Nephron (organoid): ENCODE measurements around the gene SPDYA.
"Not testable (repeated sequence)": the region's sequence is repeated elsewhere in the genome, so short reads cannot be mapped to it uniquely, and the experiment has no call there.

Experiments
- H3K27ac Mint-ChIP-seq, 3 experiments: 2 replicates each; pipeline ENCODE4 v1.8.0; 2020; ENCODE audit warnings: mixed read lengths in 3 of 3, mild to moderate bottlenecking in 2 of 3, moderate library complexity in 1 of 3
- H3K27me3 Mint-ChIP-seq: 2 replicates; pipeline ENCODE4 v1.8.0; 2021; ENCODE audit warnings: low read depth, mild to moderate bottlenecking, moderate library complexity, mixed read lengths
- H3K36me3 Mint-ChIP-seq: 2 replicates; pipeline ENCODE4 v1.8.0; 2020; ENCODE audit warnings: low read depth, mixed read lengths
- H3K4me1 Mint-ChIP-seq: 2 replicates; pipeline ENCODE4 v1.8.0; 2020; ENCODE audit warnings: mixed read lengths
- H3K4me3 Mint-ChIP-seq, 3 experiments: 2 replicates each; pipeline ENCODE4 v1.8.0; 2020; ENCODE audit warnings: mild to moderate bottlenecking in 3 of 3, mixed read lengths in 3 of 3, moderate library complexity in 2 of 3
- H3K9me3 Mint-ChIP-seq: 2 replicates; pipeline ENCODE4 v1.8.0; 2020; ENCODE audit warnings: mixed read lengths
- CTCF ChIP-seq, 3 experiments: fragments of 200-600 bp; sonication (generic); IDR thresholded peaks; one replicate each; pipeline ENCODE4 v1.5.0; 2021; ENCODE audit warnings: antibody characterized with exemption in 3 of 3; ENCODE audit not compliant: unreplicated experiment in 3 of 3

The SPDYA gene

GRCh38 chr2:28780496-28780895, 30.1 kb upstream of the SPDYA start:
- H3K36me3 Mint-ChIP-seq = peaks cover 68% of the 10 kb centered on the region
- H3K27ac Mint-ChIP-seq = no peak overlapping the region
- no peak overlapping the region for H3K4me3 Mint-ChIP-seq
- TF ChIP-seq CTCF (IDR thresholded peaks at IDR 0.05; ENCODE audit: unreplicated experiment in 3 of 3) = no peak
- no peaks in the 10 kb centered on the region for H3K9me3 Mint-ChIP-seq
- H3K27me3 Mint-ChIP-seq = no peaks in the 10 kb centered on the region
- peaks cover 10% of the 10 kb centered on the region for H3K4me1 Mint-ChIP-seq

- H3K36me3 Mint-ChIP-seq = peaks cover 65% of the 10 kb centered on the region
- no peaks in the 10 kb centered on the region for H3K4me1 Mint-ChIP-seq
- no peak overlapping the region for H3K4me3 Mint-ChIP-seq
- no peak for TF ChIP-seq CTCF (IDR thresholded peaks at IDR 0.05; ENCODE audit: unreplicated experiment in 3 of 3)
- no peaks in the 10 kb centered on the region for H3K27me3 Mint-ChIP-seq
- no peak overlapping the region for H3K27ac Mint-ChIP-seq
- H3K9me3 Mint-ChIP-seq = no peaks in the 10 kb centered on the region
Measured at GRCh38 chr2:28782423-28782822, 28.2 kb upstream of the SPDYA start.

- H3K9me3 Mint-ChIP-seq, H3K27ac Mint-ChIP-seq, H3K4me1 Mint-ChIP-seq, H3K4me3 Mint-ChIP-seq, H3K27me3 Mint-ChIP-seq: not testable (repeated sequence)
- H3K36me3 Mint-ChIP-seq = peaks cover 68% of the 10 kb centered on the region
Measured at GRCh38 chr2:28784570-28784969, 26.1 kb upstream of the SPDYA start.

GRCh38 chr2:28796620-28797019, 14.0 kb upstream of the SPDYA start:
- Mint-ChIP-seq H3K27ac (no peak overlapping the region), H3K9me3 (peaks cover 37% of the 10 kb centered on the region), H3K27me3 (no peaks in the 10 kb centered on the region), H3K36me3 (peaks cover 93% of the 10 kb centered on the region), H3K4me3 (no peak overlapping the region), H3K4me1 (no peaks in the 10 kb centered on the region)
- no peak for TF ChIP-seq CTCF (IDR thresholded peaks at IDR 0.05; ENCODE audit: unreplicated experiment in 3 of 3)

- Mint-ChIP-seq H3K9me3 (peaks cover 11% of the 10 kb centered on the region), H3K27ac (no peak overlapping the region), H3K4me3 (no peak overlapping the region), H3K27me3 (no peaks in the 10 kb centered on the region), H3K4me1 (no peaks in the 10 kb centered on the region), H3K36me3 (peaks cover 74% of the 10 kb centered on the region)
- TF ChIP-seq CTCF (IDR thresholded peaks at IDR 0.05; ENCODE audit: unreplicated experiment in 3 of 3) = no peak
Measured at GRCh38 chr2:28801726-28802125, 8.9 kb upstream of the SPDYA start.

- peaks cover 66% of the 10 kb centered on the region for H3K36me3 Mint-ChIP-seq
- H3K9me3 Mint-ChIP-seq = no peaks in the 10 kb centered on the region
- H3K27me3 Mint-ChIP-seq = no peaks in the 10 kb centered on the region
- peak overlapping the region in 1 of 3 experiments; percentile 16 for H3K27ac Mint-ChIP-seq
- no peak for TF ChIP-seq CTCF (IDR thresholded peaks at IDR 0.05; ENCODE audit: unreplicated experiment in 3 of 3)
- no peak overlapping the region for H3K4me3 Mint-ChIP-seq
- H3K4me1 Mint-ChIP-seq = no peaks in the 10 kb centered on the region
Measured at GRCh38 chr2:28802975-28803429, 7.6 kb upstream of the SPDYA start.
